HG03342 (cell line): Measurements from ENCODE around the gene FFAR3.

Experiments used
- ATAC-seq: cut with Tn5 transposase; IDR thresholded peaks from one replicate; pipeline ENCODE4 v1.9.1; 2021; ENCODE audit warnings: mild to moderate bottlenecking, moderate library complexity; ENCODE audit not compliant: unreplicated experiment

FFAR3 gene, protein sequence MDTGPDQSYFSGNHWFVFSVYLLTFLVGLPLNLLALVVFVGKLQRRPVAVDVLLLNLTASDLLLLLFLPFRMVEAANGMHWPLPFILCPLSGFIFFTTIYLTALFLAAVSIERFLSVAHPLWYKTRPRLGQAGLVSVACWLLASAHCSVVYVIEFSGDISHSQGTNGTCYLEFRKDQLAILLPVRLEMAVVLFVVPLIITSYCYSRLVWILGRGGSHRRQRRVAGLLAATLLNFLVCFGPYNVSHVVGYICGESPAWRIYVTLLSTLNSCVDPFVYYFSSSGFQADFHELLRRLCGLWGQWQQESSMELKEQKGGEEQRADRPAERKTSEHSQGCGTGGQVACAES

DNA sequence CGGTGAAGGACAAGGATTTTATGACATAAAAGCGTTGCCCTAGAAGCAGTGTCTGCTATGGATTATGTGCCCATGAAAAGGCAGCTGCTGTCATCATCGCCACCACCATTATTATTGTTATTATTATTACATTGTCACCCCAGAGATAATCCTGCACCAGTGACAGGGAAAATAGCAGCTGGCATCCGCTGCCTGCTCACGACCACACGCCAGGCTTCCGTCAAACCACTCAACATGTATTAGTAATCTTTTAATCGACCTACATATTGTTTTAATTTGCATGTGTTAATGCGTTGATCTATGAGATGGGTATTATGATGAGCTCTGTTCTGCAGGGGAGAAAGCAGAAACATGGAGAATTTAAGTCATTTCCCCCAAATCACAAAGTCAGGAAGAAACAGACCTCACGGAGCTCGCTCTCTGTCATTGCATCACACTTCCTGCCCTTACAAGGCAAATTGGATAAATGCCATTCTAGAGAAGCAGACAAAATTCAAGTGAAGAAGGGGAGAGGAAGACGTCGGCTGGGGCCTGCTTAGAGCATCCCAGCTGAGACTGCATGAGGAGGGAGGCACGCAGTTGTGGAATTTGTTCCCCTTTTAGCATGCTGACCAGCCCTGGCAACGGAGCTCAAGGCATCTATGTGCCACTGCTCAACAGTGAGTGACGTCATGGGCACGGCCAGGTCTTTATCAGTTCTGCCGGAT is at the start of gene FFAR3:
FFAR3 (plus strand) TSS at position 594 of the 707 bp plus-strand sequence. CDS start 431 bp downstream, outside the sequence.
- no peak for ATAC-seq

DNA sequence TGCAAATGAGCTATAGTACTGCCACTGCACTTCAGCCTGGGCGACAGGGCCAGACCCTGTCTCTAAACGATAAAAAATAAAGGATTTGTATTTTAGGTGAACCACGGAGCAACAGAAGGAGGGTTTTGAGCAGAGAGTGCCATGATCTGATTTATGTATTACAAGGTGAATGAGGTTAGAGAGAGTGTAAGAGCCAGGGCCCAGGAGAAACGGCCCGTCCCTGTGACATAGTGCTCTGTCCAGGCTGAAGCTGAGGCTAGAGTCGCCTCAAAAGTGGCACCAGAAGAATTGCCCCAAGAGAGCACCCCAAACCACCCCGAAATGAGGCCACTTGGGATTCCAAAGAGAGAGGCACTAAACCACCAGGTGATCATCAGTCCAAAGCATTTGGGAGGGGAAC is 49.4 kb upstream of the FFAR3 start:
- no peak for ATAC-seq

DNA sequence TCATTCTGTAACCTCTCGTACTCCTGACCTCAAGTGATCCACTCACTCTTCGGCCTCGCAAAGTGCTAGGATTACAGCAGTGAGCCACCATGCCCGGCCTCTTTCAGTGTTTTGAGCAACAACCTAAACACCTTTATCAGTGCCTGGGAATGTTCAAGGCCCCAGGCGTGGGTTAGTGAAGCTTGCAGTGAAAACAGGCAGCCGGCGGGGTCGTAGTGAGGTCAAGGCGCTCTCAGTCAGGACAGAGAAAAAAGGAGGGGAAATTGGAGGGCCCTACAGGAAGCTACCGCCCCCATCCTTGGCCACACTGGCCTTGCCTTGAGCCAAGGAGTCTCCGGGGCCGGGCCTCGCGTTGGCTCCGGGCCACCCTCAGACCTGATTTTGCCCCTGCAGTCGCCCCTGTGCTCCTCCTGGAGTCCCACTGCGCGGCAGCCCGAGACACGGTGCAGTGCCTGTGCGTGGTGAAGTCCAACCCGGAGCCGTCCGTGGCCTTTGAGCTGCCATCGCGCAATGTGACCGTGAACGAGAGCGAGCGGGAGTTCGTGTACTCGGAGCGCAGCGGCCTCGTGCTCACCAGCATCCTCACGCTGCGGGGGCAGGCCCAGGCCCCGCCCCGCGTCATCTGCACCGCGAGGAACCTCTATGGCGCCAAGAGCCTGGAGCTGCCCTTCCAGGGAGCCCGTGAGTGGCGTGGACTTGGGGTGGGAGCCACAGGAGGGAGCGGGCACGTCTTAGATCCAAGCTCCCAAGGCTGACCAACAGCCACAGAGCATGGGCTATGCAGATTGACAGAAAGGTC is 48.6 kb upstream of the FFAR3 start:
- no peak for ATAC-seq

DNA sequence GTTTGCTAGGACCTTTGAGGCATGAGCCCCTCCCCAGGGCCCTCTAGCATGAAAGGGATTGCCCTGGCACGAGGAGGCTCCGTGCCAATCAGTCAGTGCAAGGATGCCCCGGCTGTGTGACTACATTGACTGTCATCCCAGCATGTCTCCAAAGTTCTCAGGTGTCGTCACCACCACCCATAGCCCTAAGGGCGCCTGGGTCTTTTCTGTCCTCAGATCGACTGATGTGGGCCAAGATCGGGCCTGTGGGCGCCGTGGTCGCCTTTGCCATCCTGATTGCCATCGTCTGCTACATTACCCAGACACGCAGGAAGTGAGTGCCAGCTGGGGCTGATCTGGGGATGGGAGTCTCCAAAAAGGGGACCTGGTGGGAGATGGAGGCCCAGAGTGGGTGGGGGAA is 47.9 kb upstream of the FFAR3 start:
- no peak for ATAC-seq

DNA sequence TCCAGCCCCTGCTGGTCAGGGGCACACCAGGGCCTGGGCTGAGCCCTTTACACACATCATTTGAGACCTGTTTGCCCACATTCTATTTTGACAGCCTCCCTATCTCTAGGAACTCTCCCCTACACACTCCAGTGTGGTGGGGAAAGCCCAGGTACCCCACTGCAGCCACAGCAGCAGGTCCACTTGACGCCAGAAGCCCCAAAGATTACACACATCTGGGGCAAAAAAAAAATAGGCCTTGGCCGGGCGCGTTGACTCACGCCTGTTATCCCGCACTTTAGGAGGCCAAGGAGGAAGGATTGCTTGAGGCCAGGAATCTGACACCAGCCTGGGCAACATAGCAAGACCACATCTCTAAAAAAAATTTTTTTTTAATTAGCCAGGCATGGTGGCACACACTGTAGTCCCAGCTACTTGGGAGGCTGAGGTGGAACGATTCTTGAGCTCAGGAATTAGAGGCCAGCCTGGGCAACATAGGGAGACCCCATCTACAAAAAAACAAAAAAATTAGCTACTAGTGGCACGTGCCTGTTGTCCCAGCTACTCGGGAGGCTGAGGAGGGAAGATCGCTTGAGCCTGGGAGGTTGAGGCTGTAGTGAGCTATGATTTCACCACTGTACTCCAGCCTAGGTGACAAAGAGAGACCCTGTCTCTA is 47.3 kb upstream of the FFAR3 start:
- no peak for ATAC-seq

DNA sequence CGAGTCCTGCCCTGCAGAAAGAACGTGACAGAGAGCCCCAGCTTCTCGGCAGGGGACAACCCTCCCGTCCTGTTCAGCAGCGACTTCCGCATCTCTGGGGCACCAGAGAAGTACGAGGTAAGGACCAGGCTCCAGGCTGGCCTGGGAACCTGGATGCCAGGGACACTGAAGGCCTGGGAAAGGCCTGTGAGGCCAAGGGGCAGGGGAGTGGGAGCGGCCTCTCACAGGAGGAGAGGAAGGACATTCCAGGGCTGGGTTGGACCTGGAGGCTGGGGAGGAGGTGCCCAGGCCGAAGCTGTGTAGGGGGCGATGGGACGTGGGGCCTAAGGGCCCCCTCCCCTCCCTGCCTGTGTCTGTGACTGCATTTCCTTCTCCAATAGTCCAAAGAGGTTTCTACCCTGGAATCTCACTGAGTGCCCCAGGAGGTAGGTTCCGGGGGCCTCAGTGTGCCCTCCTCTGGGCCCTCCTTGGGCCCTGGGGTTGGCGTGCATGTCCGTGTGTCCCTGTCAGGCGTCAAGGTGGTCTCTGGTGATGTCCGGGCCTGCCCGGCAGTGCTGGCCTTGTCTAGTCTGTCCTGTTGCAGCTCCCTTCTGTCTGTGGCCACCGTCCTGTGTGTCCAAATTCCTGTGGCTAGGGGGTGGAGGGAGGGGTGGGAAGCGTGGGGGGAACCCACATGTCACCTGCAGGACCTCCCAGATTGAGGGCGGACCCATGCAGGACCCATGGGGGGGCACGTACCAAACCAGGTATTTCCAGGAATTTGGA is 46.2 kb upstream of the FFAR3 start:
- no peak for ATAC-seq

DNA sequence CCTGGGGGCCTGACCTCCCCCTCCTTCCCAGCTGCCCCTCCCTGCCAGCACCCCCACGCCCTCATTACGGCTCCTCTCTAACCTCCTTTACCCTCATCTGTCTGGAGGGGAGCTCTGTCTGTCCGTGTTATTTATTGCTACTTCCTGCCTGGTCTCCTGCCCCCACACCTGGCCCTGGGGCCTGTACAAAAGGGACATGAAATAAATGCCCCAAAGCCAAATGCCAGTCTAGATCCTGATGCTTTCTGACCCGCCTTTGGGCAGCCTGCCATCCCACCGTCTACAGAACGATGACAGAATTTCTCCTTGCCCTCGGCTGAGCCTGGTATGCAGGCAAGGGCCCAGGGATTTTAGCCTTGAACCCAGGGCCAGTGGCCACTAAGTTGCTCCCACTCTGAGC is 44.7 kb upstream of the FFAR3 start:
- ATAC-seq = no peak

DNA sequence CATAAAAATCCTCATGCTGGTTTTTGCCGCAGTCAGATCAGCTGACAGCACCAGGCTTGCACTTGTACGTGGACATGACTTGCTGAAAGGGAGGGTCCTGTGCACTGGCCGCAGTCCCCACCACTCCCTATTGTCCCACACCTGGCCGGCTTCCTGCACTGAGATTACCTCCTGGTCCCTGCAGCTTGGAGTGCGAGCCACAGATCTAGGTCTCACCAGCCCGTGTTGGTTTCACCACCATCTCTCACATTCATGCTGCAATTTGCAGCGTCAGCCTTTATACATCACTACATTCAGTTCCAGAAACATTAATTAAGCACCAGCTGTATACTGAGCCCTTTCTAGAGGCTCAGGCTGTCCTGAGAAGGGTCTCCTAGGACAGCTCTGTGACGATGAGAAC is 44.2 kb upstream of the FFAR3 start:
- no peak for ATAC-seq

DNA sequence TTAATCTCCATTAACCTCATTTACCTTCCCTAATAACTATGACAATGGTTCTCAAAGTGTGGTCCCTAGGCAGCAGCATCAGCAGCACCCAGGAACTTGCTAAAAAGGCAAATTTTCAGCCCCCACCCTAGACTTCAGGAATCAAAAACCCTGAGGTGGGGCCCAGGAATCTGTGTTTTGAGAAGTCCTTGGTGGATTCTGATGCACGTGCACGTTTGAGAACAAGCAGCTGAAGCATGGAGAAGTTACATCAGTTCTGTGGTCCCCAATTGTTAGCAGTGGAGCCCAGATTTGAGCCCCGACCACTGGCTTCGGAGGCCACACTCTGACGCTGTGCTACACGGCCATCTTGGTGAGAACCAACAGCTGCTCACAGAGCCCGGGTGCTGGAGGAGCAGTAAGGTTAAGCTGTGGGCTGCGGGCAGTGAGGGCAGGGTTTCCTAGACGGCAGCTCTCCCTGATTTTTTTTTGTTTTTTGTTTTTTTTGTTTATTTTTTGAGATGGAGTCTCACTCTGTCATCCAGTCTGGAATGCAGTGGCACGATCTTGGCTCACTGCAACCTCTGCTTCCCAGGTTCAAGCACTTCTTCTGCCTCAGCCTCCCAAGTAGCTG is 43.3 kb upstream of the FFAR3 start:
- no peak for ATAC-seq

DNA sequence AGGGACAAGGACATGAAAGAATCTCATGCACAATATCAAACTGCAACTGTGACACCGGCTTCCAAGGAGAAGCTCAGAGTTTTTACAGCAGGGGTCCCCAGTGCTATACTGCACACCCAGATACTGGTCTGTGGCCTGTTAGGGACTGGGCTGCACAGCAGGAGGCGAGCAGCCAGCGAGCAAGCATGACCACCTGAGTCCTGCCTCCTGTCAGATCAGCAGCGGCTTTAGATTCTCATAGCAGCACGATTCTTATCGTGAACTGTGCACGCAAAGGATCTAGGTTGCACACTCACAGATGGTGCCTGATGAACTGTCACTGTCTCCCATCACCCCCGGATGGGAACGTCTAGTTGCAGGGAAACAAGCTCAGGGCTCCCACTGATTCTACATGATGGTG is 42.4 kb upstream of the FFAR3 start:
- ATAC-seq = no peak

DNA sequence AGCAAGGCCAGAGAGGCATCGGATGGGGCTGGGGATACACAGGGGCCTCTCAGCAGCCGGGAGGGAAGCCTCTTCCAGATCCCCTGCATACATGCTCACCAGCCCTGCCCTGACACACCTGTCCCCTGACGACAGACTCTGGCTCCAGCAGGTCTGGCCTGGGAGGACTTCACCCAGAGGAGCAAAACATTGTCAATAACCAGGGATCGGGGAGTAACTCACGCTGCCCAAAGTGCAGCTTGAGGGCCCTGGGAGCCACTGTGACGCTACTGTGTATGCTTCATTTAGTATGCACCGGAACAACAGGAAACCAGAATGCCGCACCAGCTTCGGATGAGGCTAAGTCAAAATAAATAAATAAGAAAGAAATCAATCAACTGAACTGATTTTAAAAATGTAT is 41.7 kb upstream of the FFAR3 start:
- ATAC-seq = no peak

DNA sequence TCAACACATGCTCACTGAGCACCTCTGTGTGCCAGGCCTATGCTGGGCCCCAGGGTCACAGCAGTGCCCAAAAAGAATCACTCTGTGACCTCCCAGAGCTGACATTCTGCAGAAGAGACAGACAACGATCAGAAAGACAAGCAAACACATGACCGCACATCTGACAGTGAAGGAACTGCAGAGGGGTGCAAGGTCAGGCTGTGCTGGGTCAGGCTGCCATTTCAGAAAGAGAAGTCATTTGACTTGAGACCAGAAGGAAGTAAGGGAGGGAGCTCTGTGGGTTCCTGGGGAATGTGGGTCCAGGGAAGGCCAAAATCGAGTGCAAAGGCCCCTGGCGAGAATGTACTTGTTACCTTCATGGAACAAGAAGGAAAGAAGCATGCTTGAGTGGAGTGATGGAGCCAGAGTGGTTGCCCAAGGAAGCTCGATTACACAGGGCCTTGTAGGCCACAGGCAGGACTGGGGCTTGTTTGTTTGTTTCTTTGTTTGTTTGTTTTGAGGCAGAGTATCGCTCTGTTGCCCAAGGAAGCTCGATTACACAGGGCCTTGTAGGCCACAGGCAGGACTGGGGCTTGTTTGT is 40.7 kb upstream of the FFAR3 start:
- no peak for ATAC-seq

DNA sequence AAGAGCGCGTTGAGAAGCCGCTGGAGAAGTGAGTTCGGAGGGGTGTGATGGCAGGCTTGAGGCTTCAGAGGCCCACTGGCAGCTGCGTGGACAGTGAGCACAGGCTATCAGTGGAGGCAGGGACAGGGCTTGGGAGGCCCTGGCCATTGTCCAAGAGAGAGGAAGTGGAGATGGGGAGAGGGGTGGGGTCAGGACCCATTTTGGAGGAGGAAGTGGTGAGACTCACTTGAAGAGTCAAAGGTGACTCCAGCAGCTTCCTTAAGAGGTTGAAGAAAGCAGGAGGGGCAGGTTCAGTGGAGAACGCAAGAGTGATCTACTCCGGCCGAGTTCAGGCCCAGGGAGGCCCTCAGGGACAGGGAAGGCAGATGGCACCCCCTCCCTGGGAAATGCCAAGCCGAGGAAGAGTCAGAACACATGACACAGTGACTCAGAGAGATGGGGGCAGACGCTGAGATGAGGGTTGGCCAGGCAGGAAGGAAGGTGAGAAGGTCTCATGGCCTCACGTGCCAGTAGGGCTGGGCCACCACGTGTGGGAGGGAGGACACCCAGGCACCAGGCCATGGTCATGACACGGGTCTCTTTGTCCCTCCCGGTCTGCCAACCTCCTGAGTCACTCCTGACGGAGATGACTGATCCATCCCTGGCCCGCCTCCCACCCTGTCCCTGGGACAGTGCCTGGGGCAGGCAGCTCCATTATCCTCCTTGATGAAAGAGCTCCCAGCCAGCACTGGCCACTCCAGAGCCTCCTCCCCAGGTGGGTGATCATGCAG is 39.4 kb upstream of the FFAR3 start:
- no peak for ATAC-seq

DNA sequence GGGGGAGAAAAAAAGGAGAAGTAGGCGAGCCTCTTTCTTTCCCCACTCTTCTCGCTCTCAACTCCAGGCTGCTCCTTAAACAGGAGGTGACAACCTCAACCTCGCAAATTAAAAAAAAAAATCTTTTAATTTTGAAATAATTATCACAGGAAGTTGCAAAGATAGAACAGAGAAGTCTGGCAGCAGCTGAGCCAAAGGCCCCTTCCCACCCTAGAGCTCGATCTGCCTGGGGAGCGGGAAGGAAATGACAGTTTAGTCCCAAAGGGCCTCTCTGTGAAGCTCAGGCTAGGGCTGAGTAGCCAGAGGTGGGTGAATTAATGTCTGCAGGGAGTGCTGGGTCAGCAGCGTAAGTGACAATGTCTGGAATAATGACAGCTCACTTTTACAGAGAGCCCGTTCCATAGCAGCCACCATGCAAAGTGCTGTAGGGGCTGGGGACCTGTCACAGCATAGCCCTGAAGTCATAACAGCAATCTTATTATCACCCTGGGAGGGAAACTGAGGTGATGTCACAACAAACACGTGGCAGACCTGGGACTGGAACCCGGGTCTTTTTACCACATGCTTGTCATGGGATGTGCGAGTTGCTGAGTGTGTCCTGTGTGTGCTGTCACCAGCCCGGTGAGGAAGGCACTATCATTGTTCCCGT is 38.1 kb upstream of the FFAR3 start:
- ATAC-seq = no peak

DNA sequence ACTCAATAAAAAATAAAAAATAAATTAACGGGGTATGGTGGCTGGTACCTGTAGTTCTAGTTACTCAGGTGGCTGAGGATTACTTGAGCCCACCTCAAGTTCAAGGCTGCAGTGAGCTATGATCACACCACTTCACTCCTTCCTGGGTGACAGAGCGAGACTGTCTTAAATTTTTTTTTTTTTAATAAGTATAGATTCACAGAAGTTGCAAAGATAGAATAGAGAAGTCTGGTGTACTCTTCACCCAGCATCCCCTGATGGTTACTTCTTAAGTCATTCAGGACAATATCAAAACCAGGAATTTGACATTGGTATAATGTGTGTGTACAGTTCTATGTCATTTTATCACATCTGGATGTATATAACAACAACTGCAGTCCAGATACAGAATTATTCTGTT is 37.0 kb upstream of the FFAR3 start:
- ATAC-seq = no peak

DNA sequence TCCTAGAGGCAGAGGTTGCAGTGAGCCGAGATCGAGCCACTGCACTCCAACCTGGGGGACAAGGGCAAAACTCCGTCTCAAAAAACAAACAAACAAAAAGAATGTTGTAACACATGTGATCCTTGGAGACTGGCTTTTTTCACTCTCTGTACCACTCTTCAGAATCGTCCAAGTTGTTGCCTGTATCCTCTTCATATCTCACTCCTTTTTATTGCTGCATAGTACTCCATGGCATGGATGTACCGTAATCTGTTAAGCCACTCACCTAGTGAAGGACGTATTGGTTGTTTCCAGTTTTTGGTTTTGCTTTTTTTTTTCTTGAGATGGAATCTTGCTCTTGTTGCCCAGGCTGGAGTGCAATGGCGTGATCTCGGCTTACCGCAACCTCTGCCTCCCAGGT is 36.2 kb upstream of the FFAR3 start:
- ATAC-seq = no peak

DNA sequence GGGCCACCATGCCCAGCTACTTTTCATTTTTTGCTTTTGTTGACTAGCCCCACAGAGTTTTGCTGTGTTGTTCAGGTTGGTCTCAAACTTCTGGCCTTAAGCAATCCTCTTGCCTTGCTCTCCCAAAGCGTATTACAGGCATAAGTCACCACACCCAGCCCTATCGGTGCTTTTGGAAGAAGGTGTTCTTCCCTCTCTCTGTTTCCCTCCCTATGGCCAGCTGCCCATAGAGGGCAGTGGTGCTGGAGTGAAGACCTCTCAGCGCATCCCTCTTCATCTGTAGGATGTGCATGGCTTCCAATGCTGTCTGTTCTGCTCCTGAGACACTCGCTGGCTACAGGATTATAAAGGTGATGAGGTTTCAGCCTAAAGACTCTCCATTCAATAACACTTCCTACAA is 30.6 kb upstream of the FFAR3 start:
- ATAC-seq = no peak

DNA sequence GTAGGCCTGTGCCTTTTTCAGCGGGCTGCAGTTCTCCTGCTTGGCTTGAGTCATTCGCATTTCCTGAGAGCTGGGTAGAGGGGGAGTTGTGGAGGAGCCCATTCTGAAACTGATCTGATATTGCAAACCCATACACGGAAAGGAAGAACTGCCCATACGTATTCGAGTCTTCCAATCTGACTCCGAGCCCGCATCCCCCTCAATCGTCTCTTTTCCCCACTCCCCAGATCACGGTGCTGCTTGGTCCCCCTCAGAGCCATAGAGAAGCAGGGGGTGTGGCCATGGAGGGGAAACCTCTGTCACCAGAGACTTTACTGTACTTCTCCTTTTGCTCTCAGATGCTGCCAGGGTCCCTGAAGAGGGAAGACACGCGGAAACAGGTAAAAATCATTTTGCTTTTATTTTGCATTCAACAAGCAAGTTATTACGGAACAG is 29.4 kb upstream of the FFAR3 start, which contains the start of gene CD22:
CD22 (plus strand) TSS at position 337 of the 435 bp plus-strand sequence. CDS start 2,854 bp downstream, outside the sequence.
- no peak for ATAC-seq
